OCI-LY3 (cell line): ENCODE data around the gene MAD1L1.
A peak's percentile ranks its signal among the peaks of the same experiment; 100 is the strongest.

Source experiments
- H2AFZ ChIP-seq: fragments of 200-600, 300-600 bp; shearing (Covaris generic); 2 replicates; pipeline ENCODE4 v1.6.0; 2014; ENCODE audit warnings: antibody characterized with exemption, low read depth, low read length
- H3K27ac ChIP-seq: fragments of 200-600, 300-600 bp; sonication (generic); 2 replicates; pipeline ENCODE4 v1.5.1; 2014; ENCODE audit warnings: mild to moderate bottlenecking, low read length, moderate library complexity, mixed read lengths
- H3K27me3 ChIP-seq: fragments of 200-600, 300-600 bp; sonication (generic); 2 replicates; pipeline ENCODE4 v1.6.1; 2014; ENCODE audit warnings: low read depth, low read length, mixed read lengths
- H3K36me3 ChIP-seq: fragments of 200-600, 300-600 bp; sonication (generic); replicated peaks from 2 replicates; pipeline ENCODE3; 2014; ENCODE audit warnings: low read depth, low read length, mixed read lengths
- H3K4me1 ChIP-seq: fragments of 300-600, 200-600 bp; sonication (generic); 2 replicates; pipeline ENCODE4 v1.6.1; 2014; ENCODE audit warnings: low read length, mixed read lengths
- H3K4me2 ChIP-seq: fragments of 200-600, 300-600 bp; sonication (generic); 2 replicates; pipeline ENCODE4 v1.6.1; 2014; ENCODE audit warnings: low read length, mixed read lengths
- H3K4me3 ChIP-seq: fragments of 300-600, 200-600 bp; sonication (generic); 2 replicates; pipeline ENCODE4 v1.5.1; 2014; ENCODE audit warnings: antibody characterized with exemption, mild to moderate bottlenecking, low read length, moderate library complexity
- H3K79me2 ChIP-seq: fragments of 300-600, 200-600 bp; shearing (Covaris generic); 2 replicates; pipeline ENCODE4 v1.6.1; 2014; ENCODE audit warnings: mild to moderate bottlenecking, low read length, mixed read lengths
- H3K9ac ChIP-seq: fragments of 300-600, 200-600 bp; shearing (Covaris generic); 2 replicates; pipeline ENCODE4 v1.6.0; 2014; ENCODE audit warnings: mild to moderate bottlenecking, low read length, moderate library complexity
- H3K9me3 ChIP-seq: fragments of 200-600, 300-600 bp; shearing (Covaris generic); 2 replicates; pipeline ENCODE4 v1.6.1; 2014; ENCODE audit warnings: low read length, mixed read lengths; ENCODE audit not compliant: insufficient read depth
- H4K20me1 ChIP-seq: fragments of 200-600, 300-600 bp; sonication (generic); 2 replicates; pipeline ENCODE4 v1.6.1; 2016; ENCODE audit warnings: low read length, mixed read lengths; ENCODE audit not compliant: insufficient read depth
- CTCF ChIP-seq: fragments of 200-600, 300-600 bp; sonication (generic); IDR thresholded peaks from 2 replicates; pipeline ENCODE4 v1.5.1; 2014; ENCODE audit warnings: antibody characterized with exemption, low read length, low read depth
- EZH2phosphoT487 ChIP-seq: fragments of 200-600 bp; shearing (Covaris generic); IDR thresholded peaks from 2 replicates; pipeline ENCODE4 v1.6.1; 2018; ENCODE audit warnings: antibody characterized with exemption, mixed run types, low read depth

MAD1L1 gene

GRCh38 chr7:2259480-2259879, 26.7 kb upstream of the MAD1L1 start:
- Histone ChIP-seq H3K4me3 (peak overlapping the region; percentile 65), H3K4me1 (peaks cover 30% of the 10 kb centered on the region), H3K79me2 (no peaks in the 10 kb centered on the region), H4K20me1 (no peaks in the 10 kb centered on the region), H3K27me3 (no peaks in the 10 kb centered on the region), H3K27ac (no peak overlapping the region), H2AFZ (no peak overlapping the region), H3K4me2 (peak overlapping the region; percentile 77), H3K9ac (peak overlapping the region; percentile 40; the same call in 1 of the 2 replicates), H3K9me3 (no peaks in the 10 kb centered on the region), H3K36me3 (peaks cover 6% of the 10 kb centered on the region)
- no peak for TF ChIP-seq EZH2phosphoT487
- TF ChIP-seq CTCF, result no peak

DNA sequence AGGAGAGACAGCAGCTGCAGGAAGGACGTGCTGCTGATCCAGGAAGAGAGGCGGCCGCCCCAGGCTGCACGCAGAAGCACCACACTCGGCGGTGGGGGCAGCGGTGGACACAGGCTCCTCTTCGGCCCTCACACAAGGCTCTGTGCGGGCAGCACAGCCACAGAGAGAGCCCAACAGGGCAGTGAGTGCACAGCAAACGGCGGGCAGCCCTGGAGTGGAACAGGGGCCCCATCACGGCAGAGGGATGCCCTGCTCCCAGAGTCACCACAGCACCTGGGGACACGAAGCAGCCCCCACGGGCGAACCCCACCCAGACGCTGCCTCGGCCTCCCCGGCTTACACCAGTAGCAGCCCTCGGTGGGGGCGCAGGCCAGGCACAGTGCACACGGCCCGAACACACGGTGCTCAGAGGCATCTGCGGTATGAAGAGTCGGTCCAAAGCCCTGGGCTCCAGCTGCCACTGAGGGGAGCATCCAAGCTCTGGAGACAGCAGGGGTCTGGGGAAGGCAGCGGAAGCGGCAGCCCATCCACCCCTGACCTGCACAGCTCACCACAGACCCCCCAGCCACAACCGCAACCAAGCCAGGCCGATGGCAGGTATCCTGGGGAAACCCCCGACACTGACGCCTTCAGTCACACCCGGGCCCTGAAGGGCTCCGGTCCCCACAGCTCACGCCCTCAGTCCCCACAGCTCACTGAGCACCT, 26.1 kb upstream of the MAD1L1 start:
- H3K27ac ChIP-seq, result no peak overlapping the region
- H3K36me3 ChIP-seq, result no peaks in the 10 kb centered on the region
- no peaks in the 10 kb centered on the region for H4K20me1 ChIP-seq
- peak overlapping the region; percentile 77 for H3K4me2 ChIP-seq
- no peaks in the 10 kb centered on the region for H3K9me3 ChIP-seq
- peak overlapping the region; percentile 40; the same call in 1 of the 2 replicates for H3K9ac ChIP-seq
- H3K4me3 ChIP-seq, result peak overlapping the region; percentile 65
- TF ChIP-seq EZH2phosphoT487 (no peak), CTCF (no peak)
- H3K4me1 ChIP-seq, result peaks cover 30% of the 10 kb centered on the region
- H3K79me2 ChIP-seq, result no peaks in the 10 kb centered on the region
- H2AFZ ChIP-seq, result no peak overlapping the region
- no peaks in the 10 kb centered on the region for H3K27me3 ChIP-seq

DNA sequence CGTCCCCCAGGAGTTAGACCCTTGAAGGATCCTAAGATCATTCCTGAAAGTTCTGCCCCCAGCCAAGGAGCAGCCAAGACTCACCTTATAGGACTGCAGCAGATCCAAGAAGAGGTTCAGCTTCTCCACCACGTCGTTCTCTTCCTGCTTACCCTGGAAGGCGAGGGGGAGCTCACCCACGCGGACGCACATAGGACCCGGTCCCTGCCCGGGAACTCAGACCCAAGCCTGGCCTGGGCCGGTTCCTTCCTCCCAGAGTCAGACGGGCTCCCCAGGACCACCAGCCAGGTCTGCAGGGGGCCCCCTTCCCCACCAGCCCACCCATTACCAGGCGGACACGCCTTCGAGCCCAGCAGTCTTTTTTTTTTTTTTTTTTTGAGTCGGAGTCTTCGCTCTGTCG, 24.9 kb upstream of the MAD1L1 start:
- no peak overlapping the region for H3K4me2 ChIP-seq
- no peaks in the 10 kb centered on the region for H3K9me3 ChIP-seq
- H3K9ac ChIP-seq, result no peak overlapping the region
- no peak overlapping the region for H2AFZ ChIP-seq
- TF ChIP-seq EZH2phosphoT487 (no peak), CTCF (no peak)
- H3K4me1 ChIP-seq, result peaks cover 30% of the 10 kb centered on the region
- no peaks in the 10 kb centered on the region for H3K79me2 ChIP-seq
- H3K4me3 ChIP-seq, result no peak overlapping the region
- H3K27me3 ChIP-seq, result no peaks in the 10 kb centered on the region
- H3K27ac ChIP-seq, result no peak overlapping the region
- H3K36me3 ChIP-seq, result no peaks in the 10 kb centered on the region
- H4K20me1 ChIP-seq, result no peaks in the 10 kb centered on the region

GRCh38 chr7:2257046-2257551, 24.4 kb upstream of the MAD1L1 start:
- no peaks in the 10 kb centered on the region for H3K36me3 ChIP-seq
- H3K9ac ChIP-seq, result no peak overlapping the region
- no peaks in the 10 kb centered on the region for H3K79me2 ChIP-seq
- H3K4me3 ChIP-seq, result no peak overlapping the region
- no peak overlapping the region for H3K27ac ChIP-seq
- H2AFZ ChIP-seq, result no peak overlapping the region
- TF ChIP-seq EZH2phosphoT487, result no peak
- TF ChIP-seq CTCF, result no peak
- no peaks in the 10 kb centered on the region for H3K9me3 ChIP-seq
- peaks cover 27% of the 10 kb centered on the region for H3K4me1 ChIP-seq
- no peaks in the 10 kb centered on the region for H3K27me3 ChIP-seq
- no peak overlapping the region for H3K4me2 ChIP-seq
- H4K20me1 ChIP-seq, result no peaks in the 10 kb centered on the region
